Measurements from ENCODE around the gene WNT3A.

Gene WNT3A

GRCh38 chr1:228060458-228061190, 53.8 kb downstream of the WNT3A start:
- Histone ChIP-seq H3K4me3 (ENCODE audit: low read length) (no peak overlapping the region), H3K27me3 (ENCODE audit: low read depth, low read length) (peaks cover 14% of the 10 kb centered on the region), H4K20me1 (ENCODE audit: insufficient read depth, low read length) (no peaks in the 10 kb centered on the region), H3K79me2 (ENCODE audit: low read length) (no peaks in the 10 kb centered on the region), H3K4me1 (ENCODE audit: low read length) (no peaks in the 10 kb centered on the region), H3K9me3 (ENCODE audit: insufficient read depth, low read length) (no peaks in the 10 kb centered on the region), H2AFZ (ENCODE audit: low read depth, low read length) (no peak overlapping the region), H3K9ac (ENCODE audit: low read length) (no peak overlapping the region), H3K27ac (ENCODE audit: low read length) (no peak overlapping the region), H3K36me3 (replicated peaks; ENCODE audit: low read depth, low read length) (no peaks in the 10 kb centered on the region), H3K4me2 (ENCODE audit: low read length) (no peak overlapping the region)
- TF ChIP-seq CTCF (IDR thresholded peaks at IDR 0.05; ENCODE audit: low read depth, low read length) (no peak), EZH2phosphoT487 (IDR thresholded peaks at IDR 0.05; ENCODE audit: low read depth) (no peak)

GRCh38 chr1:228061411-228062084, 54.8 kb downstream of the WNT3A start:
- Histone ChIP-seq H3K4me2 (ENCODE audit: low read length) (no peak overlapping the region), H3K4me1 (ENCODE audit: low read length) (no peaks in the 10 kb centered on the region), H3K9me3 (ENCODE audit: insufficient read depth, low read length) (no peaks in the 10 kb centered on the region), H3K4me3 (ENCODE audit: low read length) (no peak overlapping the region), H3K27me3 (ENCODE audit: low read depth, low read length) (peaks cover 9% of the 10 kb centered on the region), H2AFZ (ENCODE audit: low read depth, low read length) (no peak overlapping the region), H3K36me3 (replicated peaks; ENCODE audit: low read depth, low read length) (no peaks in the 10 kb centered on the region), H3K27ac (ENCODE audit: low read length) (no peak overlapping the region), H4K20me1 (ENCODE audit: insufficient read depth, low read length) (no peaks in the 10 kb centered on the region), H3K79me2 (ENCODE audit: low read length) (no peaks in the 10 kb centered on the region), H3K9ac (ENCODE audit: low read length) (no peak overlapping the region)
- no peak for TF ChIP-seq CTCF (IDR thresholded peaks at IDR 0.05; ENCODE audit: low read depth, low read length)
- TF ChIP-seq EZH2phosphoT487 (IDR thresholded peaks at IDR 0.05; ENCODE audit: low read depth), result no peak

- no peak overlapping the region for H3K27ac ChIP-seq (ENCODE audit: low read length)
- H3K4me2 ChIP-seq (ENCODE audit: low read length), result no peak overlapping the region
These were observed 55.4 kb downstream of the WNT3A start for GRCh38 chr1:228062085-228062791.

More at GRCh38 chr1:228062085-228062791, 55.4 kb downstream of the WNT3A start:
- Histone ChIP-seq H3K9ac (ENCODE audit: low read length) (no peak overlapping the region), H3K27me3 (ENCODE audit: low read depth, low read length) (peaks cover 11% of the 10 kb centered on the region), H3K9me3 (ENCODE audit: insufficient read depth, low read length) (no peaks in the 10 kb centered on the region), H3K4me3 (ENCODE audit: low read length) (no peak overlapping the region), H2AFZ (ENCODE audit: low read depth, low read length) (no peak overlapping the region), H4K20me1 (ENCODE audit: insufficient read depth, low read length) (no peaks in the 10 kb centered on the region), H3K4me1 (ENCODE audit: low read length) (no peaks in the 10 kb centered on the region), H3K79me2 (ENCODE audit: low read length) (no peaks in the 10 kb centered on the region), H3K36me3 (replicated peaks; ENCODE audit: low read depth, low read length) (no peaks in the 10 kb centered on the region)
- TF ChIP-seq EZH2phosphoT487 (IDR thresholded peaks at IDR 0.05; ENCODE audit: low read depth) (no peak), CTCF (IDR thresholded peaks at IDR 0.05; ENCODE audit: low read depth, low read length) (no peak)
